GM13977 (cell line): ENCODE data around the gene PTPN6.

Experiments used
- DNase-seq: peaks from one replicate; pipeline ENCODE4 v3.0.0; 2012; ENCODE audit warnings: low spot score
- in situ Hi-C: fragments of 300-500 bp; cut with MboI; formaldehyde crosslinking; loops from one replicate; pipeline ENCODE4 v1.12.0; 2022; ENCODE audit warnings: low sequenced_read_pairs, low pct_unique_long_range_greater_than_20kb, mixed read lengths, inconsistent platforms; ENCODE audit not compliant: unreplicated experiment
- TF ChIP-seq, protein P1 (sequence below): IDR thresholded peaks from 2 replicates; pipeline ENCODE4 v1.5.1; 2012; ENCODE audit warnings: mild to moderate bottlenecking, control low read depth; ENCODE audit not compliant: insufficient read depth; ENCODE audit errors: extremely low read depth, missing control alignments

PTPN6 gene

DNA sequence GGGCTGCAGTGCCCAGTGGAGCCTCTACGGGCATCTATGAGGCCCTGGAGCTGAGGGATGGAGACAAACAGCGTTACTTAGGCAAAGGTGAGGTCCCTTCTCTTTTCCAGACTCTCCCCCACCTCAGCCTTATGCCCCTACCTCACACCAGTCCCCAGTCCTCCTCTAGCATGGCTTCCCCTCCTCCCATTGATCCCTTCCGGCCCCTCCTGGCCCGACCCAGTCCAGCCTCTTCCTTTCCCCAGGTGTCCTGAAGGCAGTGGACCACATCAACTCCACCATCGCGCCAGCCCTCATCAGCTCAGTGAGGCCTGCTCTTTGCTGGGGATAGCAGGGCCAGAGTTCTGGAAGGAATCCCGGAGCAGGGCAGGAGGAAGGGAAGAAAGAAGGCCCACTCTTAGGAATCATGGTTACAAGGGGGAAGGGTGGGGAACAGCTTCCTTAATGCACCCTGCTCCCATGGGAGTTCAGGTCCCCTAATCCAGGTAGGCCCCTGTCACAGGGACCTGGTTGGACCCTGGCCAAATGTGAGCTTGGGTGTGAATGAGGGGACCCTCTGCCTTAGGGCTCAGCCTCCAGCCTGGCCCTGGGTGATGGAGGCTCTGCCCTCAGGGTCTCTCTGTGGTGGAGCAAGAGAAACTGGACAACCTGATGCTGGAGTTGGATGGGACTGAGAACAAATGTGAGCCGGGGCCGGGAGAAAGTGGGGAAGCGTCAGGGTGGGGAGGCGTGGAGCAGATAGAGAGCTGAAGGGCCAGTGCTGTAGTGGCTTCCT, 34.5 kb upstream of the PTPN6 start:
- TF ChIP-seq, protein P1, sequence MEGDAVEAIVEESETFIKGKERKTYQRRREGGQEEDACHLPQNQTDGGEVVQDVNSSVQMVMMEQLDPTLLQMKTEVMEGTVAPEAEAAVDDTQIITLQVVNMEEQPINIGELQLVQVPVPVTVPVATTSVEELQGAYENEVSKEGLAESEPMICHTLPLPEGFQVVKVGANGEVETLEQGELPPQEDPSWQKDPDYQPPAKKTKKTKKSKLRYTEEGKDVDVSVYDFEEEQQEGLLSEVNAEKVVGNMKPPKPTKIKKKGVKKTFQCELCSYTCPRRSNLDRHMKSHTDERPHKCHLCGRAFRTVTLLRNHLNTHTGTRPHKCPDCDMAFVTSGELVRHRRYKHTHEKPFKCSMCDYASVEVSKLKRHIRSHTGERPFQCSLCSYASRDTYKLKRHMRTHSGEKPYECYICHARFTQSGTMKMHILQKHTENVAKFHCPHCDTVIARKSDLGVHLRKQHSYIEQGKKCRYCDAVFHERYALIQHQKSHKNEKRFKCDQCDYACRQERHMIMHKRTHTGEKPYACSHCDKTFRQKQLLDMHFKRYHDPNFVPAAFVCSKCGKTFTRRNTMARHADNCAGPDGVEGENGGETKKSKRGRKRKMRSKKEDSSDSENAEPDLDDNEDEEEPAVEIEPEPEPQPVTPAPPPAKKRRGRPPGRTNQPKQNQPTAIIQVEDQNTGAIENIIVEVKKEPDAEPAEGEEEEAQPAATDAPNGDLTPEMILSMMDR: no peak
- DNase-seq: no peak
- in situ Hi-C loops: no loop called here

DNA sequence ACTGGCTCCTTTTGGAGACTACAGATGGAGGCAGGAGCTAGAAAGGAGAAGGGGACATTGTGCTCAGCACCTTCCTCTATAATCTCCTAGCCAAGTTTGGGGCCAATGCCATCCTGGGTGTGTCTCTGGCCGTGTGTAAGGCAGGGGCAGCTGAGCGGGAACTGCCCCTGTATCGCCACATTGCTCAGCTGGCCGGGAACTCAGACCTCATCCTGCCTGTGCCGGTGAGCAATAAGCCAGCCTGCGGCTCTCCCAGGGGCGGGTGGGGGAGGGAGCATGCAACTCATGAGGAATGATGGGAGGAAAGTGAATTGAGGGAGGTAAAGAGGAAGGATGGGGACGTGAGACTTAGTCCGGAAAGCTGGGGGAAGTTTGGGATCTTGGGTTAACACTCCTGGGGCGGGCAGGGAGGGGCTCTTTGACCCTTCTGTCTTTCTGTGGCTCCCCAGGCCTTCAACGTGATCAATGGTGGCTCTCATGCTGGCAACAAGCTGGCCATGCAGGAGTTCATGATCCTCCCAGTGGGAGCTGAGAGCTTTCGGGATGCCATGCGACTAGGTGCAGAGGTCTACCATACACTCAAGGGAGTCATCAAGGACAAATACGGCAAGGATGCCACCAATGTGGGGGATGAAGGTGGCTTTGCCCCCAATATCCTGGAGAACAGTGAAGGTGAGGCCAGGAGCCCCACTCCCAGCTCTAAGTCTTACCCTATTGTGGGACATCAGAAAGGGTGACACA, 33.5 kb upstream of the PTPN6 start:
- in situ Hi-C loops: no loop called here
- DNase-seq: no peak
- TF ChIP-seq, protein P1: no peak

- TF ChIP-seq, protein P1: no peak
- in situ Hi-C loops: no loop called here
- DNase-seq: no peak
Measured at GRCh38 chr12:6919588-6919987, 31.6 kb upstream of the PTPN6 start.

- no peak for DNase-seq
- in situ Hi-C loops: no loop called here
- TF ChIP-seq, protein P1: no peak
Measured at GRCh38 chr12:6921539-6921938, 29.6 kb upstream of the PTPN6 start.

DNA sequence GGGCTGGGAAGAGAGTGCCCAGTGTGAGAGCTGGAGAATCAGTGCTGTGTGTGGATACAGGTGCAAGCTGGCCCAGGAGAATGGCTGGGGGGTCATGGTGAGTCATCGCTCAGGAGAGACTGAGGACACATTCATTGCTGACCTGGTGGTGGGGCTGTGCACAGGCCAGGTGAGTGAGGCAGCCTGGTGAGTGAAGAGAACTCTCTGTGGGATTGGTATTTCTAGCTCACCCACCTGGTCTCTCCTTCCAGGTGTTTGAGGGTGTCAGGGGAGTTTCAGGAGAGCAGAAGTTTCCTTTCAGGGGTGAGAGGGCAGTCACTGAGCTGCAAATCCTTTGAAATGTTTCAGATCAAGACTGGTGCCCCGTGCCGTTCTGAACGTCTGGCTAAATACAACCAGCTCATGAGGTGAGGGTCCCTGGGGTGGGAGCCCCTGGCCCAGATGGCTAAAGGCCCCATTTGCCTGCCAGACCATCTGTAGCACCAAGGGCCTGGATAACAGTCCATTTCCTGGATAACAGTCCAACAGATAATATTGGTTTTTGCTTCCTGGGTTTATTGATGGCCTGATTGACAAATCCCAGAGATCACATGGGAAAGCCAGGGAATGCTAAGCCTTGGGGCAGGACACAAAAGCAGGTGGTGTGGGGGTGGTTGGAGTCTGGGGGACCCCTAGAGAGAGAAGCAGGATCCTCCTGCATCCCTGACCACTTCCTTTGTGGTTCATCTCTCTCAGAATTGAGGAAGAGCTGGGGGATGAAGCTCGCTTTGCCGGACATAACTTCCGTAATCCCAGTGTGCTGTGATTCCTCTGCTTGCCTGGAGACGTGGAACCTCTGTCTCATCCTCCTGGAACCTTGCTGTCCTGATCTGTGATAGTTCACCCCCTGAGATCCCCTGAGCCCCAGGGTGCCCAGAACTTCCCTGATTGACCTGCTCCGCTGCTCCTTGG, 28.9 kb upstream of the PTPN6 start:
- in situ Hi-C loops: no loop called here
- TF ChIP-seq, protein P1: no peak
- DNase-seq: no peak
